Measurements from ENCODE around the gene FAM177A1. TPM values are rescaled to one million over a fixed set of nuclear protein-coding genes. Genes with fewer than 3 reads are reported as not detected.

Gene FAM177A1
- total and polyA plus RNA-seq, 2 of the 13 experiments (the other 11 are each of a cell fraction or from before 2014, with no cell fraction given), result 72.9 to 119 TPM

DNA sequence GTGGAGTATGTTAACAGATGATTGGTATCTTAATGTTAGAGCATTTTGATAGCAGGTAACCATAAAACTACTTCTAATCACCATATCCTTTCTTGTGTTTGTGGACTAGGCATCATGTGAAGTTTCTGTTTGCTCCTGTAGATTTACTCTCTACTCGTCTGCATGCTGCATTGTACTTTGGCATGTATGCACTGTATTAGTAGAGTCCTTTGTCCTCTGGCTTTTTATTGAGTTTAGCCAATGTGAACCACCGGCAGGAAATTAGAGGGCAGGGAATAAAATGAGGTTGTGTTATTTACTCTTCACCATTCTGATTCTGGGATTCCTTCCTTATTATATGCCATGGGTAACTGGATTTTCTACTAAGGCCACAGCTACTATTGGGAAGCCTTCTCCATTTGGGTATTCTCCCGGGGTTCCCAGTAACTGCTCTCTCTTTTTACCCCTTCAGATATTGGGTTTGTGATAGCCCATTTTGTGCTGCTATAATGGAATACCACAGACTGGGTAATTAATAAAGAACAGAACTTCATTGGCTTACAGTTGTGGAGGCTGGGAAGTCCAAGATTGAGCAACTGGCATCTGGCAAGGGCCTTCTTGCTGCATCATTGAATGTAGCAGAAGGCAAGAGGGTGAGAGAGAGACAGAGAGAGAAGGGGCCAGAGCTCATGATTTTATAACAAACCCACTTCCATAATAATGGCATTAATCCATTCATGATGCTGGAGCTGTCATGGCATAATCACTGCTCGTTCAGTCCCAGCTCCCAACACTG lies 22.4 kb downstream of the FAM177A1 start (continued):
- TF ChIP-seq, protein P1, sequence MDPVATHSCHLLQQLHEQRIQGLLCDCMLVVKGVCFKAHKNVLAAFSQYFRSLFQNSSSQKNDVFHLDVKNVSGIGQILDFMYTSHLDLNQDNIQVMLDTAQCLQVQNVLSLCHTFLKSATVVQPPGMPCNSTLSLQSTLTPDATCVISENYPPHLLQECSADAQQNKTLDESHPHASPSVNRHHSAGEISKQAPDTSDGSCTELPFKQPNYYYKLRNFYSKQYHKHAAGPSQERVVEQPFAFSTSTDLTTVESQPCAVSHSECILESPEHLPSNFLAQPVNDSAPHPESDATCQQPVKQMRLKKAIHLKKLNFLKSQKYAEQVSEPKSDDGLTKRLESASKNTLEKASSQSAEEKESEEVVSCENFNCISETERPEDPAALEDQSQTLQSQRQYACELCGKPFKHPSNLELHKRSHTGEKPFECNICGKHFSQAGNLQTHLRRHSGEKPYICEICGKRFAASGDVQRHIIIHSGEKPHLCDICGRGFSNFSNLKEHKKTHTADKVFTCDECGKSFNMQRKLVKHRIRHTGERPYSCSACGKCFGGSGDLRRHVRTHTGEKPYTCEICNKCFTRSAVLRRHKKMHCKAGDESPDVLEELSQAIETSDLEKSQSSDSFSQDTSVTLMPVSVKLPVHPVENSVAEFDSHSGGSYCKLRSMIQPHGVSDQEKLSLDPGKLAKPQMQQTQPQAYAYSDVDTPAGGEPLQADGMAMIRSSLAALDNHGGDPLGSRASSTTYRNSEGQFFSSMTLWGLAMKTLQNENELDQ (CRISPR knock-in tag; IDR thresholded peaks at IDR 0.05; ENCODE audit: borderline replicate concordance), result no peak

DNA sequence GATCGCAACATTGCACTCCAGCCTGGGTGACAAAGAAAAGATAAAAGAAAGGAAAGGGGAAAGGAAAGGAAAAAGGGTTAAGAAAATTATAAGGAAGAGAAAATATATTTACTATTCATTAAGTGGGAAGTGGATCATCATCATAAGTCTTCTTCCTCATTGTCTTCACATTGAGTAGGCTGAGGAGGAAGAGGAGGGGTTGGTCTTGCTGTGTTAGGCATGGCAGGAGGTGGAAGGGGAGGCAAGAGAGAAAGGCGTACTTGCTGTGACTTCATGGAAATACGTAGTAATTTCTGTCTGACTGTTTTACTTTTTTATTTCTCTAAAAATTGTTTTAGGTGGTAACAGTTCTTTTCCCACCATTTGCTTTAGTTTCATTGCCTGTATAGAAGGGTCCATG lies 26.2 kb downstream of the FAM177A1 start:
- Histone ChIP-seq H4K20me1 (ENCODE audit: insufficient read depth, low read length) (no peaks in the 10 kb centered on the region), H3K36me3 (replicated peaks in 1 of 2; ENCODE audit: control insufficient read depth in 1 of 2, insufficient read depth in 2 of 2, low read length in 2 of 2) (peaks cover 4 to 24% of the 10 kb centered on the region in 2 experiments; a peak in 3 of 5 replicates), H3K4me1 (ENCODE audit: insufficient read depth, low read length) (peaks cover 9% of the 10 kb centered on the region; the same call in 1 of the 2 replicates), H3K4me2 (ENCODE audit: low read depth, low read length) (no peak overlapping the region), H3K79me2 (ENCODE audit: insufficient read depth, low read length) (no peaks in the 10 kb centered on the region), H3K27ac (ENCODE audit: extremely low read length, insufficient read depth, low read length) (no peak overlapping the region), H2AFZ (ENCODE audit: low read length) (no peak overlapping the region), H3K9me3 (ENCODE audit: low read length) (no peaks in the 10 kb centered on the region), H3K4me3 (replicated peaks in 1 of 3; ENCODE audit: insufficient read depth in 1 of 3, low read depth in 2 of 3, low read length in 3 of 3) (no peak overlapping the region), H3K27me3 (ENCODE audit: control insufficient read depth in 1 of 2, insufficient read depth in 2 of 2, low read length in 2 of 2) (no peaks in the 10 kb centered on the region), H3K9ac (ENCODE audit: insufficient read depth, low read depth, low read length) (no peak overlapping the region)
- ChIA-PET CTCF (ENCODE audit: low intra/inter-chr PET ratio, low total read pairs) (no interaction called here), POLR2A (interaction anchor here (1.1 kb wide), 1 partner anchor 26 kb away, joined by 4 read pairs; the partner anchor contains the start of gene FAM177A1)
- BruUV-seq (replicated peaks), result no TSS peak
- WGBS (ENCODE audit: low lambda C conversion rate), result 96% methylated on average over 3 of the region's 3 CpGs
- ATAC-seq, result no peak
- no peak for FAIRE-seq
- in situ Hi-C loops (cut with HindIII; ENCODE audit: extremely low pct_ligation_motif_present, low pct_unique_long_range_greater_than_20kb) (no loop called here), intact Hi-C loops (cut with micrococcal nuclease; ENCODE audit: unreplicated experiment) (no loop called here)
- TF ChIP-seq RBM39 (IDR thresholded peaks at IDR 0.05; ENCODE audit: low read depth, low read length, poor library complexity, severe bottlenecking), result no peak
- TF ChIP-seq ZNF468 (CRISPR knock-in tag; IDR thresholded peaks at IDR 0.05), result no peak
- TF ChIP-seq RFX3 (CRISPR knock-in tag; IDR thresholded peaks at IDR 0.05), result no peak
- TF ChIP-seq CREM (IDR thresholded peaks at IDR 0.05), result no peak
- TF ChIP-seq CREM (CRISPR knock-in tag; IDR thresholded peaks at IDR 0.05), result no peak
- no peak for TF ChIP-seq ISX (CRISPR knock-in tag; conservative IDR thresholded peaks at IDR 0.05)
- TF ChIP-seq SRY (CRISPR knock-in tag; IDR thresholded peaks at IDR 0.05), result no peak
- DNase-seq (ENCODE audit: low spot score), result no peak
